GM21423 (cell line): Measurements from ENCODE around the gene UBASH3A.

Experiments
- ATAC-seq: cut with Tn5 transposase; IDR thresholded peaks from one replicate; pipeline ENCODE4 v1.9.1; 2021; ENCODE audit warnings: mild to moderate bottlenecking, moderate library complexity; ENCODE audit not compliant: unreplicated experiment

The UBASH3A gene

DNA sequence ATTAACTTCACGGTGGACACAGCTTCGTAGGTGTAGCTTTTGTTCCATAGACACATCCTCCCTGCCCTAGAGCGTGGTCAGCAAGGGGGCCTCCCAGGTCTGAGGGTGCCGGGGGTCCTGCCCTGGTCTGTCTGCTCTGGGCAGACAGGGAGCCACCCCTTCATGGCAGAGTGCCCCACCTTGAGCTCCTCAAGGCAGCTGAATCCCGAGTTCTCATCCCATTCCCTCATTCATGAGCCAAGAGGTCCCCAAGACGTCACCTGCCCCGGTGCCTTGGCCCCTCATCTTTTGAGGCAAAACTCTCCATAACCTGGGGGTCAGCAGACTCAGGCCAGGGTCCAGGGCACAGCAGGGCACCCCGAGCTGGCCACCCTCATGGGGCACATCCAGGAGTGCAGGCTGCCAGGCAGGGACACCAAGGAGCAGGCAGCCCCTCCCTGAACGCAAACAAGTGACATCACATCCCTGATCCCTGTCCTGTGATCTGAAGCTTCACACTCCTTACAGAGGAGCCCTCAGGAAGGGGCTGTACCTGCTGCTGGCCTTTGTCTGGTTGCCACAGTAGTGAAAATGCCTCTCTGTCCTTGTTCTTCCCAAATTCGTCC is 23.3 kb downstream of the UBASH3A start:
- ATAC-seq = no peak

DNA sequence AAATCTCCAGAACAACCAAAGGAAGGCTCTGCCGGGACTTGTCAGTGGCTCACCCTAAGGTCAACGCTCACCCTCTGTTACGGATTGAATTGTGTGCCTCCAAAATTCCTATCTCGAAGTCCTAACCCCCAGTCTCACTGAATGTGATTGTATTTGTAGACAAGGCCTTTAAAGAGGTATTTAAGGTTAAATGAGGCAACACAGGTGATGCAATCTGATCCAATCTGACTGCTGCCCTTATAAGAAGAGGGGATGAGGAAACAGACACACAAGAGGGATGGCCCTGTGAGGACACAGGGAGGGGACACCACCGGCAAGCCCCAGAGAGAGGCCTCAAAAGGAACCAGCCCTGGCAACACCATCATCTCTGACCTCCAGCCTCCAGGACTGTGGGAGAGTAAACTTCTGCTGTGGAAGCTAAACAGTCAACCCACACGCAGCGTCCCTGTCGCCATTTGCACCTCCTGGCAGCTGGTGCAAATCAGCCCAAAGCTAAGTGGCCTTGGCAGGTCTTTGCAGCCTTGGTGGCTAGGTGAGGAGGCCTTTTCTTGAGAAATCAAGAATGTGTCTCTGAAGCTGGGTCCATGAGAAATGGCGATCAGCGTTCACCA is 24.2 kb downstream of the UBASH3A start:
- ATAC-seq = no peak

DNA sequence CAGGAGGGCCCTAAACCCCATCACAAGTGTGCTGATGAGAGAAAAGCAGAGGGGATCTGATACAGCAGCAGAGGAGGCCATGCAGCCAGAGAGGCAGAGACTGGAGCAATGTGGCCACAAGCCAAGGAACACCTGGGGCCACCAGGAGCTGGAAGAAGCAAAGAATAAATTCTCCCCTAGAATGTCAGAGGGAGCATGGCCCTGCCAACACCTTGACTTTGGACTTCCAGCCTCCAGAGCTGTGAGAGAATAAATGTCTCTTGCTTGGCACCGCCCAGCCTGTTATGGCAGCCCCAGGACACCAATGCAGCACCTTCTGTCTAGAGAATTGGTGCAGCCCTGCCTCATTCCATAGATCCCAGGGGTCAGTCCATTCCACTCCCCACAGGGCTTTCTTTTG is 25.3 kb downstream of the UBASH3A start:
- ATAC-seq = no peak

DNA sequence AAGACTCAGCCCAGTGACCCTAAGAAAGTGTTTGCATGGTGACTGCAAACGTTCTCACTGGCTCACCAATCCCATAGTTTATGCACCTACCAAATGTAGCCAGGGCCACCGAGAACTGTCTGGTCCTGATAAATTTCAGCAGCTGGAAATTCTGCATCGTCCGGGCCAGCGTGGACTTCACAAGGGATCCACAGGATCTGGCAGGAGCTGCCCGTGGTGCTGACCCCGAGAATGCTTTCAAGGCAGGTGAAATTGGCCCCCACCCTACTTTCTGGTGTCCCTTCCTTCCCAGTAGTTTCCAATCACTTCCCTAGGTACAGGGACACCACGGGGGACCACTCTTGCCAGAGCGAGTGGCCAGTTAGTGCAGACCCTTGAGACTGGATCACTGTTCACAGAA is 26.2 kb downstream of the UBASH3A start:
- ATAC-seq = no peak

DNA sequence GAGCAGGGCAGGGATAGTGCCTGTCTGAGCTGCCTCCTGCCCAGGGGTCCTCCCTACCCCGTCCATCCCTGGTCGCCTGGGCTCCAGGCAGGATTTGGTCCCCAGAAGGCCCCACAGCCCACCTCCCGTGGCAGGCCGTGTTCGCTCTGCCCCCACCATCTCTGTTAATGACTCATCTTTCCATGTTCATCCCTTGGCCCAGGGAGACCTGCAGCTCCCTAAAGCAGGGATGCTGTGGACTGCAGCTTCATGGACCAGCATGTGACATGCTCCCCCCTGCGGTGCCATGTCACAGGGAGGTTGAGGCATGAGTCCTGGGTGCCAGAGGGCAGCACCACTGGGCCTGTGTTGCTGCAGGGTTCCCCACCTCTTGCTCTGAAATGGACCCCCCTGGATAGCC is 26.8 kb downstream of the UBASH3A start:
- no peak for ATAC-seq

DNA sequence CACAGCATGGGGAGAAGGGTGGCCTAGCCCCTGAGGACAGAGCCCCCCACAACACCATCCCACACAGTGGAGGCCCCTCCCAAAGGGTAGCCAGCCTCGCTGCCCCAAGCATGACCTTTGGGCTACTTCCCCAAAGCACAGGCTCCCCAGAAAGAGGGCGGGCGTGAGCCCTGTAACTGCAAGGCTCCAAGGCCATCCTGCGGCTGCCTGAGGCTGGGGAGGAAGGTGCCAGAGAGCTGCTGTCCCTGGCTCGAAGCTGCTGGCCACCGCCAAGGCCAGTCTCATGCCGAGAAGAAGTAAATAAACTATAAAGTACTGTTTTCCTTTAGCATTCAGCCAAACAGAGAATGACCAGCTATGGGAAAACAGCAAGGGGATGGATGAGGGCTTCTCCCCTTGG is 27.5 kb downstream of the UBASH3A start:
- no peak for ATAC-seq

DNA sequence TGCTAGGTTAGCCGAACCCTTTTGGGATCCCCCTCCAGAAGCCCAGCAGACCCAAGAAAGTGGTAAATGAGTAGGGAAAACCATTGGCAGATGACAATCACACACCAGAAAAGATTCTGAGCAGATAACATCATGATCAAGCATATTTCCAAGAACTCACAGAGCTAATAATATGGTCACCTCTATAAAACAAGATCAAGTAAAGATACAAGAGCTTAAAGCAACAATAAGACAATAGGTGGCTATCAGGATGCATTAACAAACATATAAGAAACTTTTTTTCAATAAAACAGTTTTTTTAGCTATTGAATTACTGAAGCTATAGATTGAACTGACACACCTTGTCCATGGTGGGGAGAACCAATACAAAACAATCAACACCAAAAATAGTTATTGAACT is 29.0 kb downstream of the UBASH3A start:
- ATAC-seq = no peak

DNA sequence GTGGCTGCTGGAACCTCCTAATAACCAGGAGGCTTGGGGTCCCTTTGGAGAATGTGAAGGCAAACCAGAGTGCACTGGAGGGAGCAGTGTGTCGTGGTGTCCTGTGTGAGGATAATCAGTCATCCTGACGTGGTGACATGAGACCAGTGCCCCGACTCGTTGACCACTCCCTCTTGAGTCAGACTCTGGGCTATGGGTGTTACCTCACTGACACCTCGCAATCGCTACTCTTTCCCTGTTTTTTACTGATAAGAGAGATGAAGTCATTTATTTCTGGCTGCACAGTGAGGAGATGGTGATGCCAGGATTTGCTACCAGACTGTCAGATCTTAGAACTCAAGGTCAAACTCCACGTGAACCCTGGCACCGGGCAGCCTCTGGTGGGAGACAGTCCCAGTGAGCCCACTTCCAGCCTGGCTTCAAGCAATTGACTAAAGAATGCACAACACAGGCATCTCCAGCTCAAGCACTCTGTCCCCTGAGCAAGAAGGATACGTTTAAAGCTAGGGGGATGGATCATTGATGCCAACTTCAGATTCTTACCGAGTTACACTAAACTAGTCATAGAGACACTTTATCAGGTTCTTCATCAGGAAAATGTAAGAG is 30.3 kb downstream of the UBASH3A start:
- no peak for ATAC-seq

DNA sequence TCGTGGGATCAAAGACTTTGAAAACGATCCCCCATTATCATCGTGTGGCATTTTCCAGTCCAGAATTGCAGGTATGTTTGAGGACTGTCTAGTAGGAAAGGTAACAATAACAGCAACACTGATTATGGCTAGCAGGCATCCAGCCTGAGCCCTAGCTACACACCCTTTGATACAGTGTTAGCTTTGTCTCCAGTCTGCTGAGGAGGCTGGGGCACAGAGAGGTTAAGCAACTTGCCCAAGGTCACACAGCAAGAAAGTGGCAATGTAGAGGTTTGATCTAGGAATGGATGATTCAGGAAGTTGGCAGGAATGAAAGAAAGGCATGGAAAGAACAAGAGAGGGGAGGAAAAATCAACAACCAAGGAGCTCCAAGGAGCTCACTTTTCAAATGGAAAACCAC is 31.2 kb downstream of the UBASH3A start:
- no peak for ATAC-seq

DNA sequence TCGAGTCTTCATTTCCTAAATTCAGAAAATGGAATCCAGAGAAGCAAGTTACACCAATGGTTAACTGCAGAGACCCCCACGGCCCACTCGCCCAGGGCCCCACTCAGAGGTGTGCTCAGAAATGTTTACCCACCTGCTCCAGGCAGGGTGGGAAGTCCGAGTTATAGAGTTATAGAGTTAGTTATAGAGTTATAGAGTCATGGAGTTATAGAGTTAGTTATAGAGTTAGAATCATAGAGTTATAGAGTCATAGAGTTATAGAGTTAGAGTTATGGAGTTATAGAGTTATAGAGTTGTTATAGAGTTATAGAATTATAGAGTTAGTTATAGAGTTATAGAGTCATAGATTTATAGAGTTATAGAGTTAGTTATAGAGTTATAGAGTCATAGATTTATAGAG is 31.7 kb downstream of the UBASH3A start:
- ATAC-seq = no peak

DNA sequence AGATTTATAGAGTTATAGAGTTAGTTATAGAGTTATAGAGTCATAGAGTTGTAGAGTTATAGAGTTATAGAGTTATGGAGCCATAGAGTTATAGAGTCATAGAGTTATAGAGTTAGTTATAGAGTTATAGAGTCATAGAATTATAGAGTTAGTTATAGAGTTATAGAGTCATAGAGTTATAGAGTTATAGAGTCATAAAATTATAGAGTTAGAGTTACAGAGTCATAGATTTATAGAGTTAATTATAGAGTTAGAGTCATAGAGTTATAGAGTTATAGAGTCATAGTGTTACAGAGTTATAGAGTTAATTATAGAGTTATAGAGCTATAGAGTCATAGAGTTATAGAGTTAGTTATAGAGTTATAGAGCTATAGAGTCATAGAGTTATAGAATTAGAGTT is 32.1 kb downstream of the UBASH3A start:
- no peak for ATAC-seq

DNA sequence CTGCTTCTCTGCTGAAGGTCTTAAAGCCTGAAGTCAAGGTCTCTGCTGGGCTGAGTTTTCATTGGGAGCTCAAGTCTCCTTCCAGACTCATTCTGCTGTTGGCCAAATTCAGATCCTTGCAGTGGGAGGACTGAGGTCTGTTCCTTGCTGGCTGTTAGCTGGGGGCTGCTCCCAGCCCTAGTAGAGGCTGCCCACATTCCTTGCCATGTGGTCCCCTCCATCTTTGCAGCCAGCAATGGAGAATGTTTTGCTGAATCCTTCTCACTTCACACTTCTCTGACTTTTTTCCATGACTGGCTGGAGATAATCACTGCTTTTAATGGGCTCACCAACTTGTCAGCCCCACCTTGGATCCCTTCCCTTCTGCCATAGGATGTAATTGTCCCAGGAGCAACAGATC is 33.2 kb downstream of the UBASH3A start:
- ATAC-seq = no peak

DNA sequence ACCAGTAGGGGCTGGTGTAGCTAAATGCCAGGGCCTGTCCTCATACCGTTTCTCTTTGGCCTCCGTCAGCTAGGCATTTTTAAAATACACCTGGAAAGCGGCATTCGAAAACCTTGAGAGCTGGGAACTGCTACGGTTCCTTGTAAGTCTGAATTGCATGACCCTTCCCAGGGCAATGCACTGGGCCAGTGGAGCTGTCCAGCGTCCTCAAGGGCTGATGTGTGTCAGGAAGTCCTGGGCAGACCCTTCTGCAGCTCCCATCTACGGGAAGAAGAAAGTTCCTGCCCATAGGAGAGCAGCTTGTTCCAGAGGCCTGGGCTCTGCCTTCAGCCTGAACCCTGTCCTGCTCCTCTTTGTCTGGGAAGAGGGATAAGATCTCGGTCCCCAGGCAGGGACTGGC is 34.1 kb downstream of the UBASH3A start:
- ATAC-seq = no peak

DNA sequence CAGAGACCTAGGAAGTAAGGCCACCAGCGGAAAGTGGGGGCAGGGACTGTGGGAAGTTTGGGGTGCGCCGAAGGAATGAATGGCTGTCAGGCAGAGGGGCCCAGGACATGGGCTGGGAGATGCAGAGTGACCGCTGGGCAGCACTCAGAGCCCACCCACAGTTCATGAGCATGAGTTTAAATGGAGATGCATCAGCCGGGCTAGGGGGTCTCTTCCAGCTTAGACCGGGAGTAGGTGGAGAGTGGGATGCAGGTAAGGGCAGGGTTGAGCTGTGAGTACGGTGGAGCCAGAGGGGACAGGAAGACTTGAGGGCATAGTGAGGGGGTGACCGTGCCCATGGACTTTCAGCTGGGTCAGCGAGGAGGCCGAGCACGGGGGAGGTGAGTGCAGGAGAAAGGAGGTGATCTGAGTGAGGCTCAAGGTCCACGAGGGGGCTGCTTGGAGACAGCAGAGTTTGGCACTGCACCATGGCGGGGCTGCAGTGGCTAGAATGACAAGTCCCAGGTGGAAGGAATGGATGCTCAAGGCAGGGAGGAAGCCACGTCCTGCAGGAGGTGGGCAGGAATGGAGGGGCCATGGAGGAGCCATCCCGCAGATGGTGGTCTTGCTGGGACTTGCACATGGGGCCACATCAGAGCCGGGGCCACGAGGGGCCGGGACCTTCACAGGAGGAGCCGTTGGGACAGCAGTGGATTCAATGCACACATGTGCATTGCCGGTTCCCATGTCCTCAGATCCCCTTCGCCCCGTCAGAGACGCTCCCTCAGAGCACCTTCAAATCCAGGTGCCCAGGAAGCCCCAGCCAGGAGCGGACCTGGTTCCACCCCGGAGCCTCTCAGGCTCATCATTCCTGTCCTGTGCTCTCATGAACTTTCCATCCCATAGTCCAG is 34.9 kb downstream of the UBASH3A start:
- ATAC-seq = no peak

DNA sequence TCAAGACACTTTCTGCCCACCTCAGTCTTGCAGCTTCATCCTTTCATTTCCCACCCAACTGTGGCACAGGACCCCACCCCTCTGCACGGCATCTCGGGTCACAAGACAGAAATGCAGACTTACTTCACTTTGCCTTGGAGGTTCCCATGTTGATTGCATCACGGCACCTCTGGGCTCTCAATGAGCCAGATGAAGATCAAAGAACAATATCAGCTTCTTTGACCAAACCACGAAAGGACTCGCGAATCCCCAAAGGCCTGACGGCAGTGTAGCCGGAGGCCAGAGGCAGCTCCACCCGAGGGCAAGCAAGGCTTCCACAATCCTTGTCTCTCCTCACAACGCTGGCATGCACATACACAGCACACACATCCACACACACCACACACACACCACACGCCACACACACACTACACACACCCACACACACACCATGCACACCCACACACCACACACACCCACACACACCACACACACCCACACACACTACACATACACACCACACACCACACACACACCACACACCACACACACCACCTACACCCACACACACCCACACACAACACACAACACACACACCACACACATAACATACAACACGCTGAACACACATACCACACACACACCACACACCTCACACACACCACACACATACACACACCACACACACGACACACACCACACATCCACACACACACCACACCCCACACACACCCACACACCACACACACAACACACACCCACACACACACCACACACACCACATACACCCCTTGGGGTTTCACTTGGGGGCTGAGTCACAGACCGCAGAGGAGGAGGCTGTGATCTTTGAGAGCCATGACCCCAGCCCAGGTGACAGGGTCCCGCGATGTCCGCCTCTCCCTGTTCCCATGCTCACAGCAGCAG is 35.8 kb downstream of the UBASH3A start:
- ATAC-seq = no peak

DNA sequence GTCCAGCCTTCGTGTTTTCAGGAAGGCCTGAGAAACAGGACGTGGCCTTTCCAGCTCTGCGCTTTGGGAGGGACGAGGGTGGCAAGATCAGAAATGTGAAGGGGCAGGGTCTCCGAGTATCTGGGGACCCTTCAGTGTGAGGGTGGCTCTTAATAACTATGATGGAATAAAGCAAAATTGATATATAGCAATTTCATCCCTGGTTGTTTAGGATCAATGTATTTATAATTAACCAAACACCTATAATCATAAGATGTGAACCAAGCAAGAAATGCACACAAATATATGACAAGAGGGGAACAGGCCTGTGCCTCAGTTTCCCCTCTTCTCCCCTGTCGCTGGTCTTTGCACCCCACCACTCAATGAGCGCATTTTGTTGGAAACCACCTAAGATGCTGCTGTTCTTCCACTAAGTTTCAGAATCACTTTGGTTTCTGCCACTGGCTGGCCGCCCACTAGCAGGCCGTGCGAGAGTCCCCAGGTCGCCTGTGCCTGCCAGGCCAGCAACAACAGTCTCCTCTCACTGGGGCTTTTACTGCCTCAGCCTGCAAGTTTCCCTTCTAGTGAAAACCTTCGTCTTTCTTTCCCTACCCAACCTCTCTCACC is 36.6 kb downstream of the UBASH3A start:
- ATAC-seq = no peak

DNA sequence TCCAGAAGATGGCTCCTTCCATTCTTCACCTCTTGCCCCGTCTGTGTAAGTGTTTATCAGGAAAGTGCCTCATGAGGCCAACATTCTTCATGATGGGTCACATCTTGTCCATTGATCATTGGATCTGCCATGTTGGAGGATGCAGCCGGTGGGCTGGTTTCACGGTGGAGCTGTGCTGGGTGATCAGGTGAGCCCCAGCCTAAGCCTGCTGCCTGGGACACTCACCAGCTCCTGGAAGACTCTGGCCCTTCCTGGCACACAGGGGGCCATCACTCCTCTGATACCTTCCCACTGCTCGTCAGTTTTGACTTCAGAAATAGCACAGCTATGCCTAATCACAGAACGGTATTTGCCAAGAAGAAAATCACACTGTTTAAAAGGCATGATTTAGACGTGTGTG is 38.3 kb downstream of the UBASH3A start:
- no peak for ATAC-seq

DNA sequence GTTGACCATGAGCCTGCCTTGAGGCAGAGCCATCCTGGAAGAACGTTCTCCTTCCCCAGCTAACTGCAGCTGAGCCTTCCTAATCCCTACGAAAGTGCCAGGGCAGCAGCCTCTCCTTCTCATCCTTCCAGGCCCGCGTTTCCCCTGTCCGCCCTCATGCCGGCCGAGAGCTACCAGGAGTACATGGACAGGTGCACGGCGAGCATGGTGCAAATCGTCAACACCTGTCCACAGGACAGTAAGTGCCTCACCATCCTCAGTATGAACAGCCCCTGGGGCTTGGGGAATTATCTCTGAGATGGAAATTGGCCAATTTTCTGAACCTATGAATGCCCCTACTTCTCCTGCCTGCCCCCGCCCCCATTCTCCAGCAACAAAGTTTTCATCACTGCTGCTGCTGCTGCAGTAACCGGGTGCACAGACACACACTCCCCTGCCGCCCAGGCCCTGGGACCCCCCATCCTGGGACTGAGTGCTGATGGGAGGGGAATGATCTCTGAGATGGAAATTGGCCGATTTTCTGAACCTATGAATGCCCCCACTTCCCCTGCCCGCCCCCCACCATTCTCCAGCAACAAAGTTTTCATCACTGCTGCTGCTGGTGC is 39.6 kb downstream of the UBASH3A start:
- ATAC-seq = no peak

DNA sequence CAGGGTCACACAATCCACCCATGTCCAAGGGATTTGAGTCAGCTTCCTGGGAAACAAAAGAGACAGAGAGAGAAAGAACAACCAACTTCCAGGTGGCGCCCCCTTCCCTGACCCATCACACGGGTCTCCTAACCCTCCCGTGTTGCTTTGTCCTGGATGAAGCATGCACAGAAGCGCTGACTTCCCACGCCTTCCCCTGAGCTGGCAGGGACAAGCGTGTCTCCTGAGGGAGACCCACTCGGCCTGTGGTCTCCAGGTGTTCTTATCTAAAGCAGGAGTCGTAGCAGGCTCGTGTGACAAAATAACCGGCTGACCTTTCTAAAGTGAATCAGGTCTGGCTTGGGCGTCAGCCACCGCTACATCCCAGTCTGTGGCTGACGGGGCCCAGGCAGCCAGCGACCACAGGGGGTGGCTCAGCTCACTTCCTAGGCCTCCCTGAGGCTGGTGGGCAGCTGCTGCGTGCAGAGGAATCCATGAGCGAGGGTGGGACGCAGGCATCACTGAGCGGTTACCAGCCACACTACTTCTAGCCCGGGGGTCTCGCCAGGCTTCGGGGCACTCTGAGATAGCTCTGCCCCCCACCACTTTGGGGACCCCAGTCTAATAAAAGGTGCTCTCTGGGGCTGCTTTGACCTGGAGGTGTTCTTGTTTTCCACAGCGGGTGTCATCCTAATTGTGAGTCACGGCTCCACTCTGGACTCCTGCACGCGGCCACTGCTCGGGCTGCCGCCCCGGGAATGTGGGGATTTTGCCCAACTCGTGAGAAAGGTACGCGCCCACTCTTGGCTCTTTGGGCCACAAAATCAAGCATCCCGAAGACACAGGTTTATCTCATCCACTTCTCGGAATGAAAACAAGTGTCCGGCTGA is 40.4 kb downstream of the UBASH3A start:
- ATAC-seq = no peak
